Left cardiac atrium (tissue), 4 donors: ENCODE data around the gene GRIK1. TPM values are rescaled to one million over a fixed set of nuclear protein-coding genes. Genes with fewer than 3 reads are reported as not detected.

Source experiments
- ATAC-seq, 2 donors: fragments of 200-7000 bp; cut with Tn5 transposase; one replicate each; pipeline ENCODE4 v1.9.1; 2020; ENCODE audit warnings: mild to moderate bottlenecking in 2 of 2, moderate library complexity in 2 of 2
- DNase-seq: peaks from one replicate; pipeline ENCODE4 v3.0.0-alpha.2; 2020
- intact Hi-C, 2 donors: fragments of 100-400 bp; cut with DNase I; formaldehyde crosslinking; loops; one replicate each; pipeline versions ENCODE4 v1.14.1 to v1.15.1; 2022 to 2023
- total RNA-seq, 2 donors: library from RNA; stranded (reverse); fragmentation: NEBNext Ultra II Directional; extraction: Animal tissue kit (Norgen Biotek cat#: 25700); gene quantifications; one replicate each; pipeline ENCODE4 v1.2.1, GENCODE V29; 2021
- donor health status: DM: no; HTN: yes; CAD: no.
- donor health status: DM: no; HTN: yes; CAD: no; lungs with severe emphysema.
- donor health status: DM: yes; HTN: yes; CAD: no.
- donor health status: Dilated cardiomyopathy.

Gene GRIK1
- total RNA-seq, 2 donors from 2014 or later: not detected

GRCh38 chr21:29928537-29928936 is 11.3 kb downstream of the GRIK1 start:
- DNase-seq: no peak
- ATAC-seq: no peak

GRCh38 chr21:29920938-29921337 is 18.9 kb downstream of the GRIK1 start:
- intact Hi-C loops: no loop called here
- DNase-seq (no peak), ATAC-seq (no peak)

More at GRCh38 chr21:29928537-29928936, 11.3 kb downstream of the GRIK1 start:
- intact Hi-C loops: no loop called here

GRCh38 chr21:29914326-29914725 is 25.5 kb downstream of the GRIK1 start:
- ATAC-seq (no peak), DNase-seq (no peak)
- intact Hi-C loops: no loop called here

- no peak for DNase-seq
- ATAC-seq: no peak
- intact Hi-C loops: no loop called here
Measured at GRCh38 chr21:29909571-29909970, 30.2 kb downstream of the GRIK1 start.

GRCh38 chr21:29904359-29905282 is 35.2 kb downstream of the GRIK1 start:
- no peak for DNase-seq
- intact Hi-C loops: no loop called here
- ATAC-seq: no peak

- DNase-seq (no peak), ATAC-seq (no peak)
- intact Hi-C loops: no loop called here
Measured at GRCh38 chr21:29896884-29897283, 42.9 kb downstream of the GRIK1 start.

- ATAC-seq (no peak), DNase-seq (no peak)
- intact Hi-C loops: no loop called here
Measured at GRCh38 chr21:29893687-29894086, 46.1 kb downstream of the GRIK1 start.

GRCh38 chr21:29892379-29892778 is 47.4 kb downstream of the GRIK1 start:
- DNase-seq (no peak), ATAC-seq (no peak)
- intact Hi-C loops: no loop called here

GRCh38 chr21:29888437-29888836 is 51.4 kb downstream of the GRIK1 start:
- intact Hi-C loops: no loop called here
- no peak for DNase-seq
- ATAC-seq: no peak

- DNase-seq (no peak), ATAC-seq (no peak)
- intact Hi-C loops: no loop called here
Measured at GRCh38 chr21:29887313-29888009, 52.3 kb downstream of the GRIK1 start.

GRCh38 chr21:29885491-29885890 is 54.3 kb downstream of the GRIK1 start:
- ATAC-seq: no peak
- DNase-seq: no peak
- intact Hi-C loops: no loop called here

GRCh38 chr21:29875873-29876272 is 63.9 kb downstream of the GRIK1 start:
- intact Hi-C loops: no loop called here
- ATAC-seq (no peak), DNase-seq (no peak)

- intact Hi-C loops: no loop called here
- DNase-seq (no peak), ATAC-seq (no peak)
Measured at GRCh38 chr21:29875036-29875716, 64.6 kb downstream of the GRIK1 start.

- intact Hi-C loops: no loop called here
- DNase-seq (no peak), ATAC-seq (no peak)
Measured at GRCh38 chr21:29873908-29874307, 65.9 kb downstream of the GRIK1 start.

- intact Hi-C loops: no loop called here
- no peak for ATAC-seq
- no peak for DNase-seq
Measured at GRCh38 chr21:29870814-29871213, 69.0 kb downstream of the GRIK1 start.

GRCh38 chr21:29867796-29868195 is 72.0 kb downstream of the GRIK1 start:
- DNase-seq: no peak
- ATAC-seq: no peak
- intact Hi-C loops: no loop called here

GRCh38 chr21:29860346-29860745 is 79.5 kb downstream of the GRIK1 start:
- no peak for ATAC-seq
- DNase-seq: no peak
- intact Hi-C loops: no loop called here

GRCh38 chr21:29857150-29857549 is 82.6 kb downstream of the GRIK1 start:
- no peak for DNase-seq
- intact Hi-C loops: no loop called here
- no peak for ATAC-seq

GRCh38 chr21:29854795-29855194 is 85.0 kb downstream of the GRIK1 start:
- ATAC-seq (no peak), DNase-seq (no peak)
- intact Hi-C loops: loop anchor here in 1 of 2 donors (5.0 kb wide), 1 partner anchor 377 kb away; no protein-coding TSS in a partner anchor

GRCh38 chr21:29851611-29852010 is 88.2 kb downstream of the GRIK1 start:
- DNase-seq (no peak), ATAC-seq (no peak)
- intact Hi-C loops: loop anchor here in 1 of 2 donors (5.0 kb wide), 1 partner anchor 374 kb away; no protein-coding TSS in a partner anchor
